Stimulated activated CD8-positive, alpha-beta memory T cell treated with anti-CD3 and anti-CD28 coated beads, Interleukin-15, amount 100 ng/mL, for 4 hours (primary cell): ENCODE data around the gene OR2W1.

Experiments
- DNase-seq, 2 donors: peaks; one replicate each; pipeline ENCODE4 v3.0.0-alpha.2; 2020; ENCODE audit warnings: low read depth in 2 of 2

The OR2W1 gene, protein sequence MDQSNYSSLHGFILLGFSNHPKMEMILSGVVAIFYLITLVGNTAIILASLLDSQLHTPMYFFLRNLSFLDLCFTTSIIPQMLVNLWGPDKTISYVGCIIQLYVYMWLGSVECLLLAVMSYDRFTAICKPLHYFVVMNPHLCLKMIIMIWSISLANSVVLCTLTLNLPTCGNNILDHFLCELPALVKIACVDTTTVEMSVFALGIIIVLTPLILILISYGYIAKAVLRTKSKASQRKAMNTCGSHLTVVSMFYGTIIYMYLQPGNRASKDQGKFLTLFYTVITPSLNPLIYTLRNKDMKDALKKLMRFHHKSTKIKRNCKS

DNA sequence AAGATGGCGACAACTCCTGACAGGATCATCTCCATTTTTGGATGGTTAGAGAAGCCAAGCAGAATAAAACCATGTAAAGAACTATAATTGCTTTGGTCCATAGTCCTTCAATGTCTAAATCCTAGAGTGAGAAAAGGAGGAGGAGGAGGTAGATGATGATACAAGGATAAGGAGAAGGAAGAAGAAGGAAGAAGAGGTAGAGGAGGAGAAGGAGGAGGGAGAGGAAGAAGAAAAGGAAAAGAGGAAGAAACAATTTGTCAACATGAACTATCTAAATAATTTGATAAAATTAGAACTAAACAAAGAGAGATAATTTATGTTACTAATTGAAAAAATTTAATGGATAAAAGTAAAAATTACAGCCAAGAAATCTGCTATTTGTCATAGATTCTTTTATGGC, at the start of gene OR2W1:
Gene OR2W1, minus strand, starts transcription at position 101 of the 400 bp plus-strand sequence. Its CDS starts 0 bp downstream, at position 101.
- no peak for DNase-seq

- no peak for DNase-seq
Observed at GRCh38 chr6:29092957-29093356, 48.0 kb upstream of the OR2W1 start.

DNA sequence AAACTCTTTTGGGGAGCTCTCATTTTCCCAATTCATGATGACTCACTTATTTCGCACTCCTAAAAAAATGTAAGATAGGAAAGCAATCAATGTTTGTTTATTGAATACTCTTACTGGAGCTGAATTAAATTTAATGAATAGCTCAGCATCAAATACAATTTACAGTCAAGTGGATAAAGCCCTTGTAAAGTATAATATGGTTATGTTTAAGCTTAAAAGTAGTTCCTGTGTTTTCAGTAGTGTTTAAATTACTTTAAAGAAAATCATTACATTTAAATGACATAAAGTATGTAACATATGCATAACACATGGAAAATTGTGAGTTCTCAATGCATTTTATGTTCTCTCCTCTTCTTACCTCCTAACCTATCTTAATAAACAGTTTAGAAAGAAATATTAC, 42.2 kb upstream of the OR2W1 start, which contains the start of gene OR2B3:
Gene OR2B3, minus strand, starts transcription at position 101 of the 400 bp plus-strand sequence. Its CDS starts 65 bp downstream, at position 36.
- DNase-seq: no peak

- DNase-seq: no peak
Observed at GRCh38 chr6:29082457-29082856, 37.5 kb upstream of the OR2W1 start.

- no peak for DNase-seq
Observed at GRCh38 chr6:29081312-29081711, 36.3 kb upstream of the OR2W1 start.

GRCh38 chr6:29079203-29079602, 34.2 kb upstream of the OR2W1 start:
- DNase-seq: no peak

DNA sequence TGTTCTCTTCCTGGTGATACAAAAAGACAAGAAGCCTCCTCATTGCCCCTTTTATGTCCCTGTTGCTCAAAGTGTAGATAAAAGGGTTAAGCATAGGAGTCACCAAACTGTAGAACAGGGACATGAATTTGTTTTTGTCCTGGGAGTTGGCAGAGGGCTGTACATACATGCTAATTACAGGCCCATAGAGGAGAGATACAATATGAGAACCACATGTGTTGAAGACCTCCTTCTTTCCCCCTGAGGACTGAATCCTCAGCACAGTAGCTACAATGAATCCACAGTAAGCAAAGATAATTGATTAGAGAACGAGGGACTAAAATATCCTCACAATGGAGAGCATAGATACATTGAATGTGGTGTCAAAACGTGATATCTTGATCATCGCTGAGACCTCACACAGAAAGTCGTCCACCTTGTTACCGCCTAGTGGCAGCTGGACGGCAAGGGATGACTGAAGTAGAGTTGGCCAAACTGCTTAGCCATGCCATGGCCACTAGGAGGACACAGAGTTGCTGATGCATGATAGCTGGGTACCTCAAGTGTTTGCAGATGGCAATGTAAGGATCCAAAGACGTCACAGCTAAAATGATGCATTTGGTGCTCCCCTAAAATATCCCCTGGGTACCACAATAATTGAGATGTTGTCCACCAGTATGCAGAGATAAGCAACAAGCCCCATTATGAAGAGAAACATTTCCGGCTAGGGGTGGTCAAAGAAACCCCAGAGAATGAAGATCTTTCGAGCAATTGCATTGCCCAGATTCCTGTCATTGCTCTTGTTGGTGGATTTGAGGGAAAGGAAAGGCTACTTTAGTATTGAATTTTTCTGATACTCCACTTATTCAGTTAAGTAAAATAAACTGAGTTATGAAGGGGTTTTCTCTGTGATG, 27.1 kb upstream of the OR2W1 start:
- DNase-seq: no peak

DNA sequence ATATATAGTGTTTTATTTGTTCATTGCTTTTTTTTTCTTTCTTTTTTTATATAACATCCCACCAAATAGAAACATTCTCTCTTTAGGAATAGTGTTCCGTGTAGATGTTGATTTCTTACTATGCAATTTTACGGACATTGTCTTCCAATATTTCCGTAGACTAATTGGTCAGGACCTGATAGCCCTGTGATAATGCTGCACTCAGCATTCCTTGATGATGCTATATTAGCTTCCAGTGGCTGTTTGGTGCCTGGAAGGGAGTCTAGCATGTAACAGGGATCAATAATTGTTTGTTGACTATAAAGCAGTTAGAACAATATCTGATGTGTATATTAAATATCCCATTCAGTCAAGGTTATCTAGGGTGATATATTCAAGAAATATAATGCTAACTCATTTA, 6.7 kb upstream of the OR2W1 start:
- no peak for DNase-seq

DNA sequence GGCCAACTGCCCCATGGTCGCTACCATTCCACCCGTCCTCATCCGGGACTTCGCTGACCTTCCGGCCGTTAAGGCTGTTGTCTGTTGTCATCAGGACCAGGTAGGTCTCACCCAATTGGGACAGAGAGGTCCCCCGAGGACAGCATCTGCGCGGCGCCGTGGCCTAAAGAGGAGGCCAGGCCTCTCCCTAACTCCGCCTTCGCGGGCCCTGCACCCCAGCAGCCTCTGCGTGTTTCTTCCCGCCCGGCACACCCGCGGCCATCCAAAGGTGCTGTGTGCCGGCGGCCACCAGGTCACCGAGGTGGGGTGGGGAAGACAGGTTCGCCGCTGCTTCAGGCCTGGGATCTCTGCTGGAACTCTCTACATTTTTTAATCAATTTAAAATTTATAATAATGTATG, 9.0 kb downstream of the OR2W1 start:
- no peak for DNase-seq

DNA sequence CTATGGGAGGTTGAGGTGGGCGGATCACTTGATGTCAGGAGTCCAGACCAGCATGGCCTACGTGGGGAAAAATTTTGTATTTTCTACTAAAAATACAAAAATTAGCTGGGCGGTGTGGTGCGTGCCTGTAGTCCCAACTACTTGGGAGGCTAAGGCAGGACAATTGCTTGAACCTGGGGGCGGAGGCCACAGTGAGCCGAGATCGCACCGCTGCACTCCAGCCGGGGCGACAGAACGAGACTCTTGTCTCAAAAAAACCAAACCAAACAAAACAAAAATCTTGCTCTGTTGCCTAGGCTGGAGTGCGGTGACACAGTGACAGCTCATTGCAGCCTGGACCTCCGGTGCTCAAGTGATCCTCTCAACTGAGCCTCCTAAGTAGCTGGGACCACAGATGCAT, 16.2 kb downstream of the OR2W1 start:
- no peak for DNase-seq

- no peak for DNase-seq
Observed at GRCh38 chr6:29025927-29026585, 18.9 kb downstream of the OR2W1 start.

- no peak for DNase-seq
Observed at GRCh38 chr6:29021434-29021833, 23.5 kb downstream of the OR2W1 start.

DNA sequence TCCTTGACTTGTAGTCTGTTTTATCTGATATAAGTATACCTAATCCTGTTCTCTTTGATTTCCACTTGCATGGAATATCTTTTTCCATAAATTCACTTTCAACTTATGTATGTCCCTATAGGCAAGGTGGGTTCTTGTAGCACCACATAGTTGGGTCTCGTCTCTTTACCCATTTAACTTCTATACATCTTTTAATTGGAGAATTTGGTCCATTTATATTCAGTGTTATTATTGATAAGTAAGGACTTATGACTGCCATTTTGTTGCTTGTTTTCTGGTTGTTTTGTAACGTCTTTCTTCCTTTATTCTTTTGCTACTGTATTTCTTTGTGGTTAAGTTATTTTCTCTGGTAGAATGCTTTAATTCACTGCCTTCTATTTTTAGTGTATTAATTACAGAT, 25.3 kb downstream of the OR2W1 start:
- DNase-seq: no peak

DNA sequence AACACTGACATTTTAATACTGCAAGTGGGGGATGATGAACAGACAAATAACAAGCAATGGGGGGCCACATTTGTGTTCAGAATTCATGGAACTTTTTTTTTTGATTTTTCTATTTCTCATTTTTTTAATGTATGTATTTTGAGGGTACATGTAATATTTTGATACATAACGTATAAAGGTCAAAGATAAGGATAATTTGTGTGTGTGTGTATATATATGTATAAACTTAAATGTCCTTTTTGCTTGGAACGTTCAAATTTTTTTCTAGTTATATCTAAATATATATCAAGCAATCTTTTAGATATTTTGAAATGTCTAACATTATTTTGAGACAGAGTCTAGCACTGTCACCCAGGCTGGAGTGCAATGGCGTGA, 27.6 kb downstream of the OR2W1 start:
- DNase-seq: no peak

DNA sequence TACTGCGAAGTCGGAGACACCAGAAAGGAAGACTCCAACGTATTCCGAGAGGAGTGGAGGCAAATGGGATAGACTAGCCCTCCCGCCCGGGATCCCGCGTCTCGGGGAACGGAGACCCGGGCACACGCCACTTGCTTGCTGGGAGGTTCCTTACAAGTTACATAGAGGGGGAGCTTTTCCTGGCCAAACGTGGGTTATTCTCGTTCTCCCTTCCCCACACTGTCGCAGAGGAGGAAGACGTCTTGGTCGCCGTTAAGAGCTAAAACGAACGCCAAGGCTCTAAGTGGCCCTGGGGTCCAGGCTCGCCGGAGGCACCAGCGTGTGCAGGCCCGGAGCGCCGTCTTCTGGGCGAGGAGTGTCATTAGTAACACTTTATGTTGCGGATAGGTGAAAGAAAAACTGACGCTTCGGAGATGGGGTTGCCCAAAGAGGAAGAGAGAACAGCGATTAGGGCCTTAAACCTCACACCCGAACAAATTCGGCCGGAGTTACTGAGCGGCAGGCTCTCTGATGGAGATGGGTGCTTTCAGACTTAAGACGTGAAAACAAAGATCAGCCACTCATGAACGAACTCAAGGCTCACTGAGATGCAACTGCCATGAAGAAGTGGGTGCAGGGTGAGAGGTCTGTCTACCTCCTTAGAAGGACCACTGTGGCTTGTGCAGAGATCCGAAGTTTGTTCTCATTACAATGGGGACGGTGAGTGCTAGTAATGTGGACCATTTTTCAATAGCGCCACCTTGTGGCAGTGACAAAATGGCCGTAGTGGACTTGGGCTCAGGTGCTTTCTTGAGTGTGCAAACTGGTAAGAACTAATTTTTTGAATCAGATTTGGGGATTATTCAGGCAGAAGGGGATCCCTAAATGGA, 28.2 kb downstream of the OR2W1 start:
- peak; percentile 54 to 72 for DNase-seq

DNA sequence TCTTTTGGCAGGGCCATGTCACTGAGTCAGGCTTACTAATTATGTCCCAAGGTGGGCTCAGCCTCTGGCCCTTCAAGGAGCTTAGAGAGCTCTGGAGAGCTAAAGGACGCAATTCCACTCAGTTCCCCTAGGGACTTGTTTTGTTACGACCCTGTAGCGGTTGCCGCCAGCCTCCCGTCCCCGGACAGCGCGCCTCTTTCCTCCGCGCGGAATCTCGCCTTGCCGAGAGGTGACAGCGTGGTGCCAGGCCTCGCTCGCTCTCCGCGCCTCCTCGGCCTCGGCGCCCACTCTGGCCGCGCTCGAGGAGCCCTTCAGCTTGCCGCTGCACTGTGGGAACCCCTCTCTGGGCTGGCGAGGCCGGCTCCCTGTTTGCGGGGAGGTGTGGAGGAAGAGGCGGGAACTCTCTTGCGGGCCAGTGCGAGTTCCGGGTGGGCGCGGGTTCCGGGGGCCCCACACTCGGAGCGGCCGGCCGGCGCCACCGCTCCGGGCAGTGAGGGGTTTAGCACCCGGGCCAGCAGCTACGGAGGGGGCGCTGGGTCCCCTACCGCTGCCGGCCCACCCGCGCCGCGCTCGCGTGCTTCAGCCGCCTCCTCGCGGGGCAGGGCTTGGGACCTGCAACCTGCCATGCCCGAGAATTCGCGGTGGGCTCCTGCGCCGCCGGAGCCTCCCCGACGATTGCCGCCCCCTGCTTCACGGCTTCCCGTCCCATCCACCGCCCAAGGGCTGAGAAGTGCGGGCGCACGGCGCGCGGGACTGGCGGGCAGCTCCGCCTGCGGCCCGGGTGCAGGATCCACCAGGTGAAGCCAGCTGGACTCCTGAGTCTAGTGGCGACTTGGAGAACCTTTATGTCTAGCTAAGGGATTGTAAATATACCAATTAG, 30.0 kb downstream of the OR2W1 start:
- DNase-seq: no peak

DNA sequence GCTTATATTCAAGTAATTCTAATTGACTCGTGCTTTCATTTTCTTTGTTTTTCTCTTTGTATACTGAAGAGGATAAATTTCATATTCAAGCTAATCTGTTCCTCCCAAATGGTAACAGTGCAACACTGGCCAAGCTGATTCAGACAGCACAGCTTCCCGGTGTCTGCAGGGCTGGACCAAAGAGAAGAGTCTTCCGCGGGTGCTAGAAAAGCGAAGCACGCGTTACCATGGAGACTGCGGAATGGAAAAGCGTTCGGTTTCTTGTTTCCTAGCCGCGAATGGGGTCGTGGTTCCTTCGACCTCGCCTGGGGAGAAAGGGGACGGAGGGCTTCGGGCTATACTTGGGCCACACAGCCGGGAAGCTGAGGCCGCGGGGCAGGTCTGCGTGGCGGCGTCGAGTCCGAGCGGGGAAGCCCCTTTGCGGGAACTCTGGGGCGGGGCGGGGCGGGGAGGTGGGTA, 33.7 kb downstream of the OR2W1 start:
- DNase-seq: no peak

DNA sequence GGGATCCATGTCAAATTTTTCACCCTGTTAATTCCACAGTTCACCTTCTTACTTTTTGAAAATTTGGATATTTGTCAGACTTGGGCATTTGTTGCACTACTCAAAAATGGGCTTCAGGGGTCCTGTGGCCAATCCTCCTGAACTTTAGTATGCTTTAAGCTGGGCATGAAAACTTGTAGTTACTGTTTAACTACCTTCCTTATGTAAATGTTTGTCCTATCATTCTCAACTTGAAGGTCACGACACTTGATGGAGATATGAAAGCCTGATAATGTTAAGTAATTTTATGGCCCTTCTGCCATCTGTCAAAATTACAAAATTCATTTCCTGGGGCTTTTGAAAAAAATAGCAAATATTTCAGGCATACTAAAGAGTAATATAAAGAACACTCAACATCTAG, 35.6 kb downstream of the OR2W1 start:
- no peak for DNase-seq

DNA sequence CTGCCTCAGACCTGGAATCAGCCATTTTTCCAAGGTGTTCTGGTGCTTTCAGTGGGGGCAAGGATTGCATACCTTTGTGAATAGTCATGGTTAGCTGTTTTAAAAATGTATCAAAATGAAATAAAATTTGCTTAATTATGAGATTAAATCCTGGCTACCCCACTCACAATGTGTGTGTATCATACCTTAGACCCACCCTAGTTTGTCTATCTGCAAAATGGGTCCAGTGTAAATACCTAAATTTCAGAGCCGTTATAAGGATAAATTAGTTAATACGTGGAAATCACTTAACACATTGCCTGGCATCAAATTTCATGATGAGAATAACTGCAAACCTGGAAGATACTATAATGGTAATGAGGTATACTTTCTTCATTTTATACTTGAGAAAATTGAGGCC, 36.9 kb downstream of the OR2W1 start:
- no peak for DNase-seq

DNA sequence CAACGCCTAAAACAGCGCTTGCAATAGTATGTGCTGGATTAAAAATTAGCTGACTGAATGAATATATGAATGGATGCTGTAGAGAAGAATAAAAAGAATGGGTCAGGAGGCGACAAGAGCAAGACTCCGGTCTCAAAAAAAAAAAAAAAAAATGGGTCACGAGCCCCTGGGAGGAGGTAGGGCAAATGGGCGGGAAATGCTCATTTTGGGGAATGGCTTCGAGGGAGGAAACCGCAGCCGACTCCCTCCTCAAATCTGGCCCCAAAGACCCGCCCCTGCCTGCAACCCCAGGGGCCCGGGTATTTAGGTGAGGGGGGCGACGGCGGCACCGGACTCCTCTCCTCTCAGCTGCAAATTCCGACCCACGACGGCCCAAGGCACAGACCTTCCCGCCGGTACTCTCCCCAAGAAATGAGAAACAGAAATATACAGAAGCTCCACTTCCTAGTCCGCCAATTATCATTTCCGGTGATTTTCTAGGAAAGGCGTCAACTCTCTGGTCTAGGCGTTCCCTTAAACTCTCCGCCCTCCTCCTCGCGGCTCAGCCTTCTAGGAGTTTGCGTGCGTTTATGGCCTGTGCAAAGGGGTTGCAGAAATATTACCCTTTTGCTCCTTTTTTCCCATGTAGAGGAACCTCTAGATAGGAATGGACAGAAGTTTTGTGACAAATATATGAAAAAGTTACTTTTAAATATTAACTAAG, 39.6 kb downstream of the OR2W1 start, which contains the start of gene ZNF311:
Gene ZNF311, minus strand, starts transcription at position 133 of the 703 bp plus-strand sequence. CDS start 1,361 bp downstream, outside the sequence.
- DNase-seq: no peak
